HG03159 (cell line): ENCODE data around the gene OCA2.

ENCODE experiments used
- ATAC-seq: cut with Tn5 transposase; IDR thresholded peaks from one replicate; pipeline ENCODE4 v1.9.1; 2021; ENCODE audit warnings: mild to moderate bottlenecking, moderate library complexity; ENCODE audit not compliant: unreplicated experiment

The OCA2 gene

GRCh38 chr15:27826902-27827714 is 272.0 kb downstream of the OCA2 start:
- ATAC-seq = no peak

- ATAC-seq = no peak
Measured at GRCh38 chr15:27826411-27826810, 272.7 kb downstream of the OCA2 start.

DNA sequence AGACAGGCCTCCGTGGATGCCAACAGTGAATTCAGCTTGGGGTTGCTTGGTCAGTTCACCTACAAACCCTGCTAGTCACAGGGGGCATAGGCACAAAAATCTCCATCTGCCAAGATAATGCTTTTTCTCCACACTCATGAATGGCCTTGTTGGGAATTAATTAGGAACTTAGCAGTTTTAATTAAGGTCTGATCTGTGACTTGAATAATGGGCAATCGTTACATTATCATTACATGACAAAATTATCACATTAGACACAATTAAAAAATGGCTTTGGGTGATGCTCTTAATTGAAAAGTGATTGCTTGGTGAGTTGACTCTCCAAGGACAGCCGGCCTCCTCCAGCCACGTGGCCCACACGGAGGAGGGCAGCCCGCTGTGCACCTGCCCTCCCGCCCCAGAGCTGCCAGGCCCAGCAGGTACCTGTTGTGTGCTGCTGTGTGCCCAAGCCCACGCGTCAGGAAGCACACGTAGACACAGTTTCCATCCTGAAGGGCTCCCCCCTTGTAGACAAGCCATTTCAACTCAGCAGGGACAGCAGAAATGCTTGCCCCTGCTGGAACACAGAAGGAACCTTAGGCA is 274.2 kb downstream of the OCA2 start:
- ATAC-seq = no peak

GRCh38 chr15:27821273-27821672 is 277.8 kb downstream of the OCA2 start:
- ATAC-seq = no peak

DNA sequence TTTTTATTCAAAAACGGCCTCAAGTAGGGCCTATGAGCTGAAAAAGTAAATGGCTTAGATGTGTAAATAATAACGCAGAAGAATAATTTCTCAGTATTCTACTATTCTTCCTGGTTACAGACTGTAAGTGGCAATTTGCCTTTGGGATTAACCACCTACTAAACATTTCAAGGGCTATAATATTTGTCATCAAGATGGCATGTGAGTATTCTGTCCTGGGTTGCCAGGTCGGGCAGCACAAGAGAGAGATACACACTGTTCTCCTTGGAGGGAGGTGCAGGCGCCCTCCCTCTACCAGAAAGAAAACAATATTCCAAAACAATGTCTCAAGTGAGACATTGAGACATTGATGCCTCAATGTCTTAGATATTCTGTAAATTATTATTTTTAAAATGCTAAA is 278.4 kb downstream of the OCA2 start:
- no peak for ATAC-seq

GRCh38 chr15:27820232-27820631 is 278.9 kb downstream of the OCA2 start:
- no peak for ATAC-seq

GRCh38 chr15:27817258-27817657 is 281.9 kb downstream of the OCA2 start:
- no peak for ATAC-seq

DNA sequence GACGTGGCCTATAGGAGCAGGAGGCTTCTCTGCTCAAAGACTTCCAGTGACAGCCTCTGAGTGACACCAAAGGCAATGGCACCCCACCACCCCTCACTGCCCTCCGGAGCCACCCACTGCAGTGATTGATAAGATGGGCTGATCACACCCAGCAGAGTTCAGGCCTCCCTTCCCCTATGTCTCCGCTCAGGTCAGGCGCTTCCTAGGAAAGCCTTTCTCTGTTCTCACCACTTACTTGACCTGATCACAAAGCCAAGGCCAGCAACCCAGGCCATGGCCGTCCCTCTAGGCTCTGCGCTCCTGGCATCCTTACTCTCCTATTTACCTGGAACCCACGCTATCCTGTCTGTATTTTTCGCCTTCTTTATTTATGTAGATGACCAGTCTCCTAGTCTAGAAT is 282.3 kb downstream of the OCA2 start:
- no peak for ATAC-seq

DNA sequence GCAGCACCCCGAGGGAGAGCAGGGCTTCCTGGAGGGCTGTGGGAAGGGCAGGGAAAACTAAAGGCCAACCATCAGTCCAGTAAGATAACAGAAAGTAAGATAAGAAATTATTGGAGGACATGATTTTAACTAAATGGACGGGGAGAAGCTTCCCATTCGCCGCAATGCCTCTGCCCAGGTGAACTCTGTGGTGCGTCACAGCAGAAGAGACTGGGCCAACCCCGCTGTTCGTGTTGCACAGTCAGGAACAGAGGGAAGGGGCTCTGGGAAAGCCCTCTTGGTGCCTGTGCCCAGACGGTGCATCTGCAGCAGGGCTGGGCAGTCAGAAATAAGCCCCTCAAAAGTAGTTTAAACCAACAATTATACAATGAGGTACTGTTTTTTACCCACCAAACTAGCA is 284.1 kb downstream of the OCA2 start:
- ATAC-seq = no peak

DNA sequence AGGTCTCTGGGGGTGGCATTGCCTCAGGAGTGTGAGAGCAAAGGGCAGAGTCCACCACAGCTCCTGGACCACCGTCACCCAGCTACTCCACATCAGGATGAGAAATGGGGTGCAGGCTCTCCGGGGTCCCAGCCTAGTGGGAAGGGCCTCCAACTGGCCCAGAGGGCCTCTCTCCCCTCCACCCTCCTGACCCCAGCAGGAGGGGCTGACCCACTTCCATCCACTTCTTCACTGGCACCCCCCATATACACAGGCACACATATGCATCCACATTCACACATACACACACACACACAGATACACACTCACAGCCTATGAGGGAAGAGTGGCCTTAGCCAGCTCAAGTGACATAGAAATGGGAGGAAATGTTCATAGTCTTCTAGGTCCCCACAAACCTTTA is 286.0 kb downstream of the OCA2 start:
- ATAC-seq = no peak

DNA sequence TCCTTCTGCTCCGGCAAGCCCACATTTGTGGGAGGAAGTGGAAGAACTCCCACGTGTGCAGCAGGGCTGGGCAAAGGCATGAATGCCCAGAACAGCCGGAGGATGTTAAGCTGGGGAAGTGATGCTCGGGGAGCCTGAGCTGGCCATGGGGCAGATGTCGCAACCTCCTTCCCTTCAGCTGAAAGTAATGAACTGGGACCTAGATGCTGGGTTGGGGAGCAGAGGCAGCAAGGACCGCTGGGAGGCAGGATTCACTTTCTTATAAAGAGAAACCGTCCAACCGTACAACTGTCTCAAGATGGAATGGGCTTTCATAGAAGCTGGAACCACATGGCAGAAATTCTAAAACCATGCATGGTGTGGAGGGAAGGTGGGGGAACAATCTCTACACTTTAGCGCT is 290.9 kb downstream of the OCA2 start:
- no peak for ATAC-seq

DNA sequence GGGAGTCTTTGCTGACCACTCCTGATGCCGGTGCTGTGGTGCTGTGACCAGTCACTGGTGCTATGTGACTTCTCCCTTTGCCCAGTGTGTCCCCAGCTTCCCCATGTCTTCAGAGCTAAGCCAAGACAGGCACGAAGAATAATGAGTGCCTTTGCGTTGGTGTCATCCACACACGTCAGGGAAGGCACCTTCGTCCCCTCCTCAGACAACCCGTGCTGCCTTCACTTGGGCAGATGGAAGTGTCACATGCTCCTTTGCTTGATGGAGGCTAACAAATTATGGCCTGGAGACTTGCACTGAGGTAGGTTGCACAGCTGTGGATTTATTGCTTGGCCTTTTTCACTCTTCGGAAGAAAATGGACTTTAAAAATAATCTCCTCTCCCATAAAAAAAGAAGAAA is 291.8 kb downstream of the OCA2 start:
- ATAC-seq = no peak

DNA sequence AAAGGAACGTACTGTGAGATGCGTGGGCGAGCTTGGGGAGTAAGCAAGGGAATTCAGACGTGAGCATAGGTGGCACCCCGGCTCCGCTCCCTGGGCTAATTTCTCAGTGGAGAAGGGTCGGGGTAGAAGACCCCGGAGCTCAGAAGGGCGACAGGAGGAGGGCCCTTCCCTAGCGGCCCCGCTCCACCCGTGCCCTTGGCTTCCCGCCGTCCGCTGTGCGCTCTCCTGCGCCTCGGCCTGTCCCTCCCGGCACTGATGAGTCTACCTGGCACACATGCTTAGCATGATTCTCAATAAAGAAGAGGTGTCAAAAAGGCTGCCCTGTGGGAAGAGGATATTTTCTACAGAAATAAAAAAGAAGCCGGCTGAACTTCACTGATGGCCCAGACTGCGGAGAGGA is 292.7 kb downstream of the OCA2 start:
- no peak for ATAC-seq

DNA sequence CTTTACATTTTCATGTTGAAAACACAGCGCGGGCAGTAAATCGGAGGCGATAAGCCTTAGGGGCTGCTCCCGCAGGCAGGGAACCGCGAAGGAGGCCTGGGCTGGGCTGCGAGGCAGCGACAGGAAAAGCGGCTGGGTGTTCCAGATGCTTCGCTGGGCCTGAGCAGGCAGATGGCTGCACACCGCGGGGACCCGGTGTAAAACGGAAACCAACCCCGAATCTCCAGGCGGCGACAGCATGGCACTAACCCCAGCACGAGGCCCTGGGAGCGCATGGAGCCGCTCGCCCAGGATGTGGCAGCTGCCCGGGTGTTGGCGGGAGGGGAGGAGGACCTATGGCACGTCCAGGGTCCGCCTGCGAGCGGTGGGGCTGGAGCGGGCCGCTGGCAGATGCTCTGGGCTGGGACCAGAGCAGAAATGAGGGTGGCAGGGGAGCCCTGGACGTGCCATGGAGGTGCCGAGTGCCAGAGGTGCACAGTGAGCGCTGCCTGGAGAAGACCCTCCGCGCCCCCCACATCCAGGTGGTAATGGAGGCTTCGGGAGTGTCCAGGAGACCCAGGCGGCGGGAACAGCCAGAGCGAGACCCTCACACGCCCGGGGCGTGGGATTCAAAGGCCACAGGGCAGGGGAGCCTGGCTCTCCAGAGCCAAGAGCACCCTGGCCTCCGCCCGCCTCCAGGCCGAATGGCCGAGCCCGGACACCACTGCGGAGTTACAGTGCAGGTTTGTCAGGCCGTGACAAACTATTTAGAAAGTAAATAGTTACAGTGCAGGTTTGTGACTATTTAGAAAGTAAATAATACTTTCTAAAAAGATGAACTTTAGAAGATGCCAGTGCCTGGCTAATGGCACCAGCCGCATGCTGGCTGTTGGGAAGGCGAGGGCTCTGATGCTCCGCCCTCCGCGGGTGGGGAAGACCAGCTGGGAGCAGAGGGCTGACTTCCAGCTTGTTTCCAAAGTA is 293.6 kb downstream of the OCA2 start:
- no peak for ATAC-seq

- no peak for ATAC-seq
Measured at GRCh38 chr15:27804569-27805260, 294.4 kb downstream of the OCA2 start.

DNA sequence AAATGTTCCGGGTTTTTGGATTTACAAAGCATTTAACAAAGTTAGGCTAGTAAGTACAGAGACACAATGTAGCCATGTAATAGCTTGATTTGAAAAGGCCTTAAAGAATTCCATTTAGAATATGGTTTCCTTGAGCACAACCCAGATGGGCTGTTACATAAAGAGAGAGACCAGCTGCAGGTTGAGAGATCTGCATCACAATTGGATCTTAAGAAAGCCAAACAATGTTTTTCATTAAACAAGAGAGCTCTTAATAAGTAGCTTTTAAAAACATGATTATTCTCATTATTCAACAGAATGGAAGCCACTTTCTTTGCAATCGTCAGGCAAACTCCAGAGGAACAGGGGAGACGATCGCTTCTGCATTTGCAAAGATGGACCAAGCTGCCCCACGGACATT is 300.3 kb downstream of the OCA2 start:
- no peak for ATAC-seq

DNA sequence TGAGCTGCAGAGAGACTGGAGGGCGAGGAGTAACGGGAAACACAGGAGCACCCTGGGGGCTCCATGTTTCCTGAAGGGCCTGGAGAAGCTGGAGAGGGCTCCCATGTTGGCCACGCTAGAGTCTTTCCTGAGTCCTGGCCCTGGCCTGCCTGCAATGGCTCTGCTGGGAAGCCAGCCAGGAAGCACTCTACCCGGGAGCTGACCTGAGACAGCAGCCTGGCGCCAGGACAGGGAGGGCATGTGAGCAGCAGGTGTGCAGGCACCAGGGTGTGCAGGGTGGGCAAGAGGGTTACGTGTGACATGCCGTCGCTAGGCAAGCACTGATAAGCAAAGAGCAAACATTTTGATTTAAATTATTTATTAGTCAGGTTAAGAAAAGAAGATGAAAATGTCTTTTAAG is 301.4 kb downstream of the OCA2 start:
- ATAC-seq = no peak

DNA sequence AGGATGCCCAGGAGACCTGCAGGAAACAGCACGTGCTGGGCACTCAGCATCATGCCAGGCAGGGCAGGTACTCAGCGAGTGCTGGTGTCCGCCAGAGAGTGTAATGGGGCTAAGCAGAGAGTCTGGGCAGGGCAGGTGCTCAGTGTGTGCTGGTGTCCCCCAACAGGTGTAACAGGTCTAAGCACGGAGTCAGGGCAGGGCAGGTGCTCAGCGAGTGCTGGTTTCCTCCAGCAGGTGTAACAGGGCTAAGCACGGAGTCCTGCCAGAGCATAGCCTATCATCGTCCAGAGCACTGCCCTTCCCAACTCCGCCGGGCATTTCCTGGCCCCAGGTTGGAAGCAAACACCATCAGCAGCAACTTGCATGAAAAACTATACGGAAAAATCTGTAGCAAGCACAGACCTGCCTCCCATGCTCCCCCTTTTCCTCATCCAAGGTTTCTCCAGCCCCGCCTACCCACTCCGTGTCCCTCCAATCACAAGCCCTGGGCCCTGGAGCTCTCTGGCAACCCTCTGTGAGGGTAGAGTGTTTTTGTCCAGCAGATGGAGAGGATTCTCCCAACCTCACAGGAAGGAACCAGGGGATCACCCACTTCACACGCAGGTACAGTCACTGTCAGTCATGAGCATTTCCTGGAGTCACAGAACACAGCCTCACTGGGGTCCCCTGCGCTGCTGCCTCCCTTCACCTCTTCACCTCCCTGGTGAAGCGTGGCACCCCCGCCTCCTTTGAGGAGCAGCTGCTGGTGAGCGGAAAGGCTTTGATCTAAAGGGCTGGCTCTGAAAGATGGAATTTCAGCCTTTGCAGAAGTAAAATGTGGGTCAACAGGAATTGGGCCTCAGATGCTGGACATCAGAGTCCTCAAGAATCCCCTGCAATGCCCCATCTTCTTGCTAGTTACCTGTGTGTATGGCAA is 302.5 kb downstream of the OCA2 start:
- ATAC-seq = no peak

GRCh38 chr15:27792756-27793264 is 306.3 kb downstream of the OCA2 start:
- no peak for ATAC-seq

DNA sequence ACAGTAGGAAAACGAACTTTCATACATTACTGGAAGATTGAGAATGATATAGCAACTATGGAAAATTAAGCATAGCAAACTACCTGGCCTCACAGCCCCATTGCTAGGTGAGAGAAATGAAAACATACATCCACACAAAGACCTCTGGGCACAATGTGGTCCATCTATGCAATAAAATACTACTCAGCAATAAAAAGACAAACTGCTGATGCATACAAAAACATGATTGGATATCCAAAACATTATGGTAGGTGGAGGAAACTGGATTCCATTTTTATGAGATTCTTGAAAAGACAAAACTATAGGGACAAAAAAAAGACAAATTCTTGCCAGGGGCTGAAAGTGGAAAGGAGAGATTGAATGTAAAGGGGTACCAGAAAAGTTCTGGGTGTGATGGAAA is 308.8 kb downstream of the OCA2 start:
- ATAC-seq = no peak
